Activated T-cell treated with anti-CD3 and anti-CD28 coated beads, Interleukin-2, amount 50 U/mL, for 48 hours (primary cell): ENCODE results near the gene DPY19L1.
A peak's percentile ranks its signal among the peaks of the same experiment; 100 is the strongest.
"Not testable (repeated sequence)": the region's sequence is repeated elsewhere in the genome, so short reads cannot be mapped to it uniquely, and the experiment has no call there.

Source experiments
- DNase-seq, 2 experiments: peaks; one replicate each; pipeline ENCODE4 v3.0.0-alpha.2; 2020

The DPY19L1 gene

DNA sequence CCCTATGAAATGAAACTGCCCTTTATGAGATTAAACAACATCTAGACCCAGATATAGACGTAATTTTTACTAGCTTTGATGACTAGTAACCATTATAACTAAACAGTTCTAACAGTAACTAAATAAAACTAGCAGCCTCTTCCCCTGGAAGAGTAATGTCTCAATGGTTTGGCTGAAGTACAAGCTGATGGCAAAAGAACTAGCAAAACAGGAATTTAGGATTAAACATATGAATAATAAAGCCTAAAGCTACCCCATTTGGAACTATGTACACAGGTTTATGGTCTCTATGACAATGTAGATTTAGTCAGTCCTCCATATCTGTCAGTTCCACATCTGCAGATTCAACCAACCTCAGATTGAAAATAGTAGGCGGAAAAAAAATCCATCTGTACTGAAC is 6.4 kb downstream of the DPY19L1 start:
- no peak for DNase-seq

DNA sequence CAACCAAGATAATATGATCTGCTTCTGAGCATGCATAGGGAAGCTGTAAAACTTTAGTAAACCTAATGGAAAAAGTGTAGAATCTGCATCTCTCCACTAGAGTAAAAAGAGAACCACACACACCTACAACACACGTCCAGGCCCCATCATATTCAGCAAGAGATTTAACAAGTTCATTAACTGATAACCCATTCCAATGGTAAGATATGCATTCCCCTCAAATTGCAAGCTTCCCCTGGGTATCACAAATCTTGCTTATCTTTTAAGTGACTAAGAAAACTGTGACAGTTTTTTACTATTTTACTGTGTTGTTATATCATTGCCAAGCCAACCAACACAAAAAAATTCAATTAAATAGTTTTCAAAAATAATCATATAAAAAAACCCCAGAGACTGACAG is 8.0 kb downstream of the DPY19L1 start:
- no peak for DNase-seq

DNA sequence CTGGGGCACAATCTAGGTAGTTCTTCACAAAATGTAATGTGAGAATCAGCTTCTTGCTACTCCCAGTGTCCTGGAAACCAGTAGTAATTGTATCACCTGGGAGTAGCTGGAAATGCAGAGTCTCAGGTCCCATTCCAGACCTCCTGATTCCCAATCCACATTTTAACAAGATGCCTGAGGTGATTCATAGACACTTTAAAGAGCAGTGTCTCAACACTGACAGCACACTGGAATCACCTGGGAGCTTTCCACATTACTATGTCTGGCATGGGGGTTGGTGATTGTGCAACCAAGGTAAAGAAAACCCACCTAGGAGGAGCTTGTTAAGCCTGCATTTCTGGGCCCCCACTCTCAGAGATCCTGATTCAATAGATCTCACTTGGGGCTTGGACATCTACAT is 11.1 kb downstream of the DPY19L1 start:
- DNase-seq, result no peak

DNA sequence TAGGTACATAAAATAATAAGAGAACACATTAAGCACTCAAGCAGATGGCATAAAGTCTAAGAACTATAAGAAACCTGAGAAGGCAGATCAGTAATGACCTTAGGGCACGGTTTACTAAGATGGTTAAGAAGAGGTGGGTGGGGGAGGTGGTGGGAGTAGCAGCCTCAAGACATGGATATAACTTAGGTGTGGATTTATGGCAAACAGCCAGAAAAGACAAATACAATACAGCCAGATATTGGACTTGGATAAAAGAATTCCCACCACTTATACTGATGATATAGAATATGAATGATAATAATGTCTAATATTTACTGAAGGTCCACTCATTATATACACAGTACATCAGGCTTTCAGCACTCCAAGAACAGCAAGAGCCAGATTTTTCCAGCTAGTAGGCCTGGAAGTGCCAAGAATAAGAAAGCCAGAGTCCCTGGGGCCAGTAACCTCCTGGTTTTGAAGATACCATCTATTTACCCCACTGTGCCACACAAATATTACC is 11.9 kb downstream of the DPY19L1 start:
- DNase-seq, result no peak

DNA sequence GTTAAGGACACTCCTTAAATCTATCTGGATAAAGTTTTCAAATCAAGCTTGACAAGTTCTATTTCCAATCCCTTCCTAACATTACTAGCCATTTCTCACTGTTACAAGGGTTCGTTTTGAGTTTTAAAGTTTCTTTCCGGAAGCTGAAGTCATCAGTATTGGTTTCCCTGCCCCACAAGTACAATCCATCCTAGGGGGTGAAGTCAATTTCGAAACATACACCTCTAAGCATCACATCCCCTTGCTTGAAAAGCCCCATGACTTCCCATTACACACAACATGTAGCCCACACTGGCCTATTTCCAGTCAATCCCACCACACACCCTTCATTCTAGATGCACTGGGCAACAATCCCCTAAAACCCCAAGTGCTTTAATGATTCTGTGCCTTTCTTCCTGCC is 13.0 kb downstream of the DPY19L1 start:
- no peak for DNase-seq

DNA sequence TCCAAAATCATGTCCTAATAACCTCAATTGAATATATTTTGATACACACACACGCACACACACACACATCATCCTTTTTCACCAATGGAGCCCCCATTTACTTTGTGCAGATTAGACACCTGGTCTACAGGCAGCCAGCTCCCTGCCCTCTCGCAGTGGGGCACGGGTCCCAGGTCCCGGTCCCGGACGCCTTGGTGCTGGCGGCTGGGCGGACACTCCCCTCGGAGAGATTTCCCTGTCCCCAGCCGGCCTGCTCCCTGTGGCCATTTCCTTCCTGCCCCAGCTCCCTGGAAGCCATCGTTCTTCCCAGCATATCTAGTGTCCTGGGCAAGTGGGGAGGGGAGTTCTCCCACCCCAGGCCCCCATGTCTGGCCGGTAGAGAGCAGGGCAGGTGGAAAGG is 14.6 kb downstream of the DPY19L1 start:
- no peak for DNase-seq

DNA sequence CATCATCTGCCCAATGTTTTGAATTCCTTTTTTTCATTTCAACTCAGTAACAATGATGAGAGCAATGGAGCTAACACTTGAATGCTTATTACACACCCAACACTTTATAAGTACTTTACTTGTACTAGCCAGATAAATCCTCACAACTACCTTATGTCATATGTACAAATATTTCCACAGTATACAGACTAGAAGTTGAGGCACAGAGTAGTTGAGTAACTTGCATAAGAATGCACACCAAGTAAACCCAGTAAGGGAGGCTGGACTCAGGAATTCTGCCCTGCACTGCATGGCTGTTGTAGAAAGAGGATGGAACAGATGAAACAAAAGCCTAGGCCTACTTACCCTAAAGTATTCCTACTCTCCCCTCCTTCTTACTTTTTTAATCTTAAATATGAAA is 15.8 kb downstream of the DPY19L1 start:
- DNase-seq, result no peak

DNA sequence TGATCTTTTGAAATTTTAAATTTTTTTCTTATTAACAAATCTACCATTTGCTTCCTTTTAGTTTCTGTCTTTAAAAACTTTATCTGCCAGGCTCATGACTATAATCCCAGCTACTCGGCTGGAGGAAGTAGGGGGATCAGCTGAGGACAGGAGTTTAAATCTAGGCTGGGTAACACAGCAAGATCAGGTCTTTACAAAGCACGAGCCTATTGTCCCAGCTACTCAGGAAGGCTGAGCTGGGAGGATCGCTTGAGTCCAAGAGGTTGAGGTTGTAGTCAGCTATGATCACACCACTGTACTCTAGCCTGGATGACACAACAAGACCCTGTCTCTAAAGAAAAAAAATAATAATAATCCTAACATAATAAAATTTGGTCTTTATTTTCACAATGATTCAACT is 17.5 kb downstream of the DPY19L1 start:
- DNase-seq, result no peak

DNA sequence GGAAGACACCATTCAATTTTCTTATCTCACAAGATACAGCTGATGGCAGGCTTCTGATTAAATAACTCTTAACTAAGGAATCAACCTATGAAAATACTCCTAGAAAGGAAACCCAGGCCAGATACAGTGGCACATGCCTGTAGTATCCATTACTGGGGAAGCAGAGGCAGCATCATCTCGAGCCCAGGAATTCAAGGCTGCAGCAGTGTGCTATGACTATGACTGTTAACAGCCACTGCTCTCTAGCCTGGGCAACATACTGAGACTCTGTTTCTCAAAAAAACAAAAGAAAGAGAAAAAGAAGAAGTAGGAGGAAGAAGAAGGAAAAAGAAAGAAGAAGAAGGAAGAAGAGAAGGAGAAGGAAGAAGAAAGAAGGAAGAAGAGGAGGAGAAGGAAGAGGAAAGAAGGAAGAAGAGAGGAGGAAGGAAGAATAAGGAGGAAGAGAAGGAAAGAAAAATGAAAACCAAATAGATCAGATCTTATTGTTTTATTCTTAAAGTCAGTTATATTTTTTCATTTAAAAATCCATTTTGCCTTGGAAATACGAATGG is 18.0 kb downstream of the DPY19L1 start:
- DNase-seq, result no peak

DNA sequence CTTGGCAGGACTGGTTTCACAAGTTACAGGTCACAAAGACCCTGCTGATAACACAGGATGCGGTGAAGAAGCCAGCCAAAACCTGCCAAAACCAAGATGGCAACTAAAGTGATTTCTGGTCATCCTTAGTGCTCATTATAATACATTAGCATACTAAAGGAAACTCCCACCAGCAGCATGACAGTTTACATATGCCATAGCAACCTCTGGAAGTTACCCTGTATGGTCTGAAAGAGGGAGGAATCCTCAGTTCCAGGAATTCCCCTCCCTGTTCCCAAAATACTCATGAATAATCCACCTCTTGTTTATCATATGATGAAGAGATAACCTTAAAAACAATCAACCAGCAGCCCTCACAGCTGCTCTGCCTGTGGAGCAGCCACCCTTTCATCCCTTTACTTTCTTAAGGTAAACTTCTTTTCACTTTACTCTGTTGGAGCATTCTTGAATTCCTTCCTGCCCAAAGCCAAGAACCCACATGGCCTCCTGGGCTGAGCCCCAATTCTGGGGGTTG is 21.9 kb downstream of the DPY19L1 start:
- DNase-seq, result no peak

DNA sequence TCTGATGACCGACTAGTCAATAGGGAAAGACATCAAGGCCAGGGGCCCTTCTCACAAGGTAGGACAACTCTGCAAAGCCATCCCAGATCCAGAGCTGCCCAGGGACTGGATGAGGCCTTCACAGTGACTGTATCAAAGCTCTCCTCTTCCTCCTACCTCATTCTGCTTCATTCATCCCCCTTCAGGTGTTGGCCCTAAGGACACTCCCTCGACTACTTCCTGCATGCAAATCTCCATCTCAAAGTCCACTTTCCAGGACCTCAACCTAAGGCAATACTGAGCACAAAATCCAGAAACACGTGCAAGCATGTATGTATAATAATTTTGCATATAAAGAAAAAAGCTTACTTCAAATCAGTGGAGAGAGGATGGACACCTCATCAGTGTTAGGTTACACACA is 25.1 kb downstream of the DPY19L1 start:
- DNase-seq, result no peak

DNA sequence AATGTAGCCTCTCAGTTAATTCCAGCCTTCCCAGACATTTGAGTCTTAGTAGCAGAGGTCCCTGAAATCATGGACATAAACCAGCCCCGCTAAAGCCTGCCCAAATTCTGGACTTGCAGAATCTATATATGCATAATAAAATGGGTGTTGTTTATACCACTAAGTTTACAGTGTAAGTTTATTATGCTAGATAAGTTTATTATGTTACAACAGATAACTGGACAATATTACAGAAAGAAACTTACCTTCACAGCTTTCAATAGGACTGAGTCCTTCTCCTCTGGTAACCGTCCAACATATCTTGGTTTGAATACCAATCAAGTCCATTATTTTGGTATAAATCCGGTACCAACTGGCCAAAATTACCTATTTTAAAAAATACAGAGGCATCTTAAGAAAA is 26.2 kb downstream of the DPY19L1 start:
- DNase-seq, result no peak

DNA sequence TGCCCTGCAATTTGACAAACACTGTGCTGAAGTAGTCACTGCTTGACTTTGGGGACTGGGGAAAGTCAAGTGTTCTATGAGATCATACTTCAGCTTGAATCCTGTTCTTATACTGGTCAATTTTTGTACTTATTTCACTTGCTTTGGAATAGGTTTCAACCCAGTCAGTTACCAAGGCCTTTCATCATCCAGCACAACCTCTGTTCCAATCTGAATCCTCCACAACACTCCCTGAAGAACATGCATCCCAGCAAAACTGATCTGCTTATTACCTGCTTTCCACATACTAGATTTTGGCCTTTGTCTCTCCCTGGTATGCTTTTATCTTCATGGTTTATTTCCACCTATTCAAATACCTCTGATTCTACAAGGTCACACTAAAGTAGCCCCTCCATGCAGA is 29.5 kb downstream of the DPY19L1 start:
- DNase-seq, result no peak

DNA sequence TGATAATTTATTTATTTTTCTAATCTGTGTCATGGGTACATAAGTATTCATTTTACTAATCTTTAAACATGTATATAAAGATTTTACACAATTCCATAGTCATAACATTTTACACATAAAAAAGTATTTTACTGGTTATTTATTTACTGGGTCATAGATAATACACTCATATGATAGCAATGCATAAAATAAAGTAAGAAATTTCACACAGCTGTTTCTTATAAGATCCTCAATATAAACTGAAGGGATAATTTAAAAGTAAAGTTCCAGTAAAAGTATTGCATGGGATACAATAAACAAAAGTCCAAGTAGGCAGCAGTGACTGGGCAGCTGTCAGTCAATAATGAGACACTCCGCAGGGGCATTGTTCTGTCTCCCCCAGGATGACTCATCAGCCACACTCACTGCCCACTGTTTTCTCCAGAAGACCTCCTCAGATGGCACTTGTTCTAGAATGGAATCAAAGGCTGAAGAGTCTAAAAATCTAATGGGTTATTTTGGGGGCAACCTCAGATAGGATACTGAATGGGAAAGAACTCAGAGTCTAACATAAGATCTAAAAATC is 32.7 kb downstream of the DPY19L1 start:
- no peak for DNase-seq

DNA sequence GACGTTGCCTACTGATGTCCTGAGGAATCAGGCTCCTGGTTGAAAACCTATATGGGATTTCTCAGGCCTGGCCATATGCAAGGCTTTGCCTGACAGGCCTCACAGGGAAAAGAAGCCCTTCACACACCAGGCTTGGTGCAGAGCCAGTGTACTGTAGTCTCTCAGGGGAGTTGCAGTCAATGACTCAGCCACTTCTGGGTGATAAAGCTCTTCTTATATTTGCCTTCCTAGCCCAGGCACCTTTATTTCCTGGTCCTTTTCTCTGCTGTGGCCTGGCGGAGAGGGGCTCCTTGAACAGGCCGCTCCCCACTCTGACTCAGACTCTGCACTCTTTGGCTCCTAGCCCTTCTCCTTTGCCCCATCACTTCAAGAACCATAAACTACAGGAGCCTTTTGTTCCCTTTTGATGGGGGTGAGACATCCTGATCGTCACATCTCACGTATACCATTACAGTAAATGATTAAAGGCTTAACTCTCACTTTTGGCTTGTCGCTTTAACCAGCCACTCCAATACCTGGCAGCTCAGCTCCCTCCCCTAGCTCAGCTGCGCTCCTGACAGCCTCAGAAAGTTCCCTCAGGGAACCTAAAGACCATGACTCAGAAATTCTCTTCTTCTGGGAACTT is 33.5 kb downstream of the DPY19L1 start:
- no peak for DNase-seq

DNA sequence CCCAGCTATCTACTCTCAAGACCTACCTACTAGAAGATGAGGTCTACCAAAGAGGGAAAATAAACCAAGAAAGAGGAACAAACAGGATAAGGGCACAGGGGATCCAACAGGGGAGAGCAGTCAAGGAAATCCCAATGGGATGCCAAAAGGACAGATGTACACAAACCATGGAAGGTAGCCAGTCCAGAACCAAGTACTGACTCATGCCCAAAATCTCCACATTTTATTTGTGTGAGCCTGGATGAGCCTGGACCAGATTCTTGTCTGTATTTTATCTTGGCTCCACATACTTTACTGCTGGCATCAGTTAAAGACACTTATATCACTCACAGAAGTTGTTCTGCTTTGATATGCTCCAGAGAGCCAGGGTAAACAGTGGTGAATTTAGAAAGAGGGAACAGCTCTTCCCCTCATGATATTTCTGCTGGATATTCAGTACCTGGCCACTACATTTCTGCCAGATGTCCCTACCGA is 34.1 kb downstream of the DPY19L1 start:
- not testable (repeated sequence) for DNase-seq

DNA sequence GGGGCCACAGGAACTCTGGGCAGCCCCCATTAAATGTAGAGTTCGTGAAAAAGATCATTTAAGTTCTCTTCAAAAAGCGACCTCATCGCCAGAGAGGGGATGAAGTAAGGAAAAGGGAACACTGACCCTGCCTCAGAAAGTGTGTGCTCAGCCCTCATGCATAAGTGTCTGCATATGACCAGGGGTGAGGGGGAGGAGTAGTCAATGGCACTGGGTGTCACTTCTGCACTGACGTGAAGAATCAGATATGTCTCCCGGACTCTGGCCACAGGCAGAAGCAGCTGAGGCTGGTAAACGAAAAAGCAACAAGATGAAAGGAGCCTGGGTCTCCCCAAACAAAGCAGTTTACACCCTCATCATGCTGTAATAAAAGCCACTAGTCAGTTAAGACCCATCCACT is 39.0 kb downstream of the DPY19L1 start:
- DNase-seq, result not testable (repeated sequence)

DNA sequence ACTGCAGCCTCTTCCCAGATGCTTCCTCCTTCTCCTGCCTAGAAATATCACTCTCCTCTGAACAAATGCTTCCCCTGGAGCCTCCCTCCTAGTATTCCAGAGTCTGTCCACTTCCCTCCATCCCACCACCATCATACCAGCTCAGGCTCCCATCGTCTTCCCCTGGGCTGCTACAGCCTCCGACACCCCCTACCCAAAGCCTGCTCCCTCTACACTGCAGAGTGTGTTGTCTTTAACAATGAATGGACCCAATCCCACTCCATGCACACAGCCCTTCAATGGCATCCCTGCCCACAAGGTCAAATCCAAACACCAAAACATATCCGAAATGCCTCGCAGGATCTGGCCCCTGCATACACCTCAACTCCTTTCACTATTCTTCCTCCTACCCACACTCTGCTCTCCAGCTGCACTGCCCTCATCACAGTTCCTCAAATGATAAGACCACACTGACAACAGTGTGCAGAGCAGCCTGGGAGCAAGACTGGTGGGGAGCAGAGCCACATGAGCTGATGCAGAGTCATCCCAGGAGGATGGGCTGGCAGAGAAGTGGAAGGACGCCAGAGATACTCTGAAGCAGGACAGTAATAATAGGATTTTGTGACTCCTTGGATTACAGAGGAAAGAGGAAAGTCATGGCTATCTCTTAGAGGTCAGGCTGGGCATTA is 40.7 kb downstream of the DPY19L1 start:
- DNase-seq, result not testable (repeated sequence)

DNA sequence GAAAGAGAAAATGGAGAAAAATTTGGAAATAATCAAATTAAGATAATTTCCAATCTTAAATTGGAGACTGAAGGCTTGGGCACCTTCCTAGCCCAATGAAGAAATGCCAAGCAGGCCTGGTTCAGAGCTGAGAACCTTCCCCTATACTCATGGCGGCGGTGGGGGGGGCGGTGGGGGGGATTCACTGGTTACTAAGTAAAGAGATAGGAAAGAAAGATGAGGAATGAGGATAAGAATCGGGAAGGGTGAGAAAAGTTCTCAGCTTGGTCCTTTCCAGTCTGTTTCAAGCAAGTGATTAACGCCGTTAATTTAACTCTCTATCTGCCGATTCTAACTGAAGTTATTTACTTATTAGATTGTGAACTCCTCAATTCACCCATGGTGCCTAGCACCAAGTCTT is 41.5 kb downstream of the DPY19L1 start:
- no peak for DNase-seq

DNA sequence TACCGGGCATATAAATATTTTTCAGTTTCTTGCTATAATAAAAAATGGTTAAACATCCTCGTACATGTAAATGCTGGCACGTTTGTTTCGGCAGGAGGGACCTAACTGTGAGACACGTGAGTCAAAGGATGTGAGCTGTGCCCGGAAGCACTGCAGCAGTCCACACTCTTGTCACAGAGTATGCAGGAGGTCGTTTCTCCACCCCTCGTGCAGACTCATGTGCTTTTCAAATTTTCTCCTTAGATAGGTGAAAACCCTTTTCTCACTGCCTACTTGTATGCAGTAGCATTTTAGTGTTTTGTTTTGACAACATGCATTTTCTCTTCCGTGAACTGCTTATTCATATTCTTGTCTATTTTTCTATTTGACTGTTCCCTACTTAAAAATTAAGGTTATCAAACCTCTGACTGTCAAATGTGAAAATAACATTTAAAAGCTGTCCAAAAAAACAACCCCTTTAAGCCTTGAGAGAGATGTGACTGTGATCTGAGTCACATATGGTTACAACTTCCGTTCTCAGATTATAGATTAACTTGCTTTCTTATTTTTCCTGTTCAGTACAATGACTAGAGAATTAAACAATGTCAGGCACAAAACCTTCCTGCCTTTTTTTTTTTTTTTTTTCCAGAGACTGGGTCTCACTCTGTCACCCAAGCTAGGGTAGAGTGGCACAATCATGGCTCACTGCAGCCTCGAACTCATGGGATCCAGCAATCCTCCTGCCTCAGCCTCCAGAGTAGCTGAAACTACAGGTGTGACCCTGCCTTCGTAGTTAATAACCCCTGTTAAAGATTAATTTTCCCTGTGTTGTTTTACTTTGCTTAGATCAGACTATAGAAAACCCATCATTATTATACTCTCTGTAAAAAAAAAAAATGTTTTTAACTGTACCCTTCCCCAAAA is 45.1 kb downstream of the DPY19L1 start:
- DNase-seq, result peak; percentile 29 to 46

DNA sequence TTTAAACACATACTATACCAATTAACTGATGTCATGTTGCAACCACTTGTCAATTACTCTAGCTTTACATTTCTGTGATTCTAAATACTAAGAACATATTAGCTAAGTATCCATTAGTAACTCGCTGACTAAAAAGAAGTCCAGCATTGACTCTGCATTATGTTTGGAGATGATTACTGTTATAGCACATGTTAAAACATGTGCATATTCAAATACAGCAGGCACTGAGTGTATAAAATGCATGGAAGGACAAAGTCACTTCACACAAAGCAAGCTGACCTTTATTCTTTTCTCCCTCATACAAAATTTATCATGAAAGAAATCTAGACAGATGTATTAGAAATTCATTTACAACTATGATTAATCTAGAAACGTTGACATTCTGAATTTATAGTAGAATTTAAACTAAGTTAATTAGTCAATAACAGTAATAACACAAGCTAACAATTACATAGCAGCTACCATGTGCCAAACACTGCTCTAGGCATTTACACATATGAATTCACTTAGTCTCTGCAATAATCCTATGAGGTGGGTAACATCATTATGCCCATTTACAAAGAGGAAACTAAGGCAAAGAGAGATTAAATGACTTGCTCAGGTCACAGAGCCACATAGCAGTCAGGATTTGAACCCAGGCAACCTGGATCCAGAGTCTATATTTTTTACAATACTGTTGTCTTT is 48.7 kb downstream of the DPY19L1 start:
- DNase-seq, result not testable (repeated sequence)

DNA sequence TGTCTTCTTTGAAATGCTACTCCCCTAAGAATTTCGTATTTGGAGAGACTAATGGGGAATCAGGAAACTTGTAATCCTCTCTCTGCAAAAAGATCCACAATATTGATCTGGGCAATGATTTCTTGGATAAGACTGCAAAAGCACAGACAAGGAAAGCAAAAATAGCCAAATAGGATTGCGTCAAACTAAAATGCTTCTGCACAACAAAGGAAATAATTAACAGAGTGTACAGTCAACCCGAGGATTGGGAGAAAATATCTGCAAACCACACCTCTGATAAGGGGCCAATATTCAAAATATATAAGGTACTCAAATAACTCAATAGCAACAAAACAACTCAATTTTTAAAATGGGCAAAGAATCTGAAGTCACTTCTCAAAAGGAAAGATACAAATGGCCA is 52.1 kb downstream of the DPY19L1 start:
- not testable (repeated sequence) for DNase-seq
